Activated effector memory CD4-positive, alpha-beta T cell treated with Interleukin-2 at 50 U/mL for 16 hours (primary cell): Measurements from ENCODE around the gene ASPDH.
A peak's percentile ranks its signal among the peaks of the same experiment; 100 is the strongest.

ENCODE experiments used
- DNase-seq: peaks from one replicate; pipeline ENCODE4 v3.0.0-alpha.2; 2020

The ASPDH gene

GRCh38 chr19:50512999-50513745 lies 541 bp downstream of the ASPDH start:
- no peak for DNase-seq

- DNase-seq: no peak
These were observed 1.4 kb downstream of the ASPDH start for GRCh38 chr19:50512112-50512998.

GRCh38 chr19:50511069-50511822 lies 2.5 kb downstream of the ASPDH start, which contains the start of gene JOSD2:
Gene JOSD2 (minus strand): TSS chr19:50511191. CDS start chr19:50510431, 760 bp downstream.
- peak; percentile 96 for DNase-seq

GRCh38 chr19:50510700-50511068 lies 3.0 kb downstream of the ASPDH start:
- DNase-seq: no peak

GRCh38 chr19:50510121-50510670 lies 3.5 kb downstream of the ASPDH start:
- no peak for DNase-seq

GRCh38 chr19:50509366-50509765 lies 4.3 kb downstream of the ASPDH start:
- DNase-seq: no peak

GRCh38 chr19:50508843-50509190 lies 4.9 kb downstream of the ASPDH start:
- DNase-seq: no peak

- no peak for DNase-seq
These were observed 6.3 kb downstream of the ASPDH start for GRCh38 chr19:50507376-50507775.

- DNase-seq: no peak
These were observed 7.0 kb downstream of the ASPDH start for GRCh38 chr19:50506700-50507099.

- DNase-seq: no peak
These were observed 7.7 kb downstream of the ASPDH start for GRCh38 chr19:50505856-50506611.

GRCh38 chr19:50501568-50502475 lies 11.9 kb downstream of the ASPDH start:
- DNase-seq: no peak

GRCh38 chr19:50501186-50501567 lies 12.5 kb downstream of the ASPDH start:
- DNase-seq: no peak

- no peak for DNase-seq
These were observed 13.0 kb downstream of the ASPDH start for GRCh38 chr19:50500753-50501151.

- no peak for DNase-seq
These were observed 13.5 kb downstream of the ASPDH start for GRCh38 chr19:50500060-50500752.

GRCh38 chr19:50498219-50499056 lies 15.3 kb downstream of the ASPDH start:
- no peak for DNase-seq

GRCh38 chr19:50497022-50497405 lies 16.7 kb downstream of the ASPDH start:
- no peak for DNase-seq

- DNase-seq: no peak
These were observed 17.3 kb downstream of the ASPDH start for GRCh38 chr19:50496189-50497021.

GRCh38 chr19:50495020-50495531 lies 18.6 kb downstream of the ASPDH start:
- DNase-seq: no peak
